H1 (cell line): Measurements from ENCODE around the gene CYP27B1. TPM values are rescaled to one million over a fixed set of nuclear protein-coding genes. Genes with fewer than 3 reads are reported as not detected.

ENCODE experiments used
- CTCF ChIA-PET: fragments of 300-600 bp; sonication (Branson Sonifier 250); formaldehyde crosslinking; loops from one replicate; lab custom pipeline; 2021; ENCODE audit not compliant: partially characterized antibody; lab: Charles Lee
- POLR2A ChIA-PET: fragments of 300-600 bp; sonication (Branson Sonifier 250); formaldehyde crosslinking; loops from one replicate; lab custom pipeline; 2021; ENCODE audit warnings: inconsistent platforms; ENCODE audit not compliant: partially characterized antibody; lab: Charles Lee
- DNase-seq, 2 experiments: peaks; one replicate each; pipeline versions ENCODE4 v3.0.0 to v3.0.0-alpha.2; 2010 to 2022; ENCODE audit warnings: low spot score in 2 of 2, low read depth in 1 of 2, mixed read lengths in 1 of 2
- FAIRE-seq: peaks from 2 replicates; lab custom pipeline; 2011; peaks lifted over from hg19 to GRCh38; lab: Jason Lieb, UNC
- H2AFZ ChIP-seq: 2 replicates; pipeline ENCODE4 v1.8.1; 2012; ENCODE audit warnings: low read length, inconsistent platforms
- H2AK5ac ChIP-seq: 2 replicates; pipeline ENCODE4 v1.6.1; 2013; ENCODE audit warnings: low read depth, low read length
- H2BK120ac ChIP-seq: replicated peaks from 2 replicates; pipeline ENCODE3; 2013; ENCODE audit warnings: low read depth, low read length, inconsistent platforms
- H2BK12ac ChIP-seq: 2 replicates; pipeline ENCODE4 v1.6.1; 2013; ENCODE audit warnings: low read depth, low read length
- H2BK15ac ChIP-seq: 2 replicates; pipeline ENCODE4 v1.6.1; 2013; ENCODE audit warnings: low read length
- H2BK20ac ChIP-seq: 2 replicates; pipeline ENCODE4 v1.6.1; 2013; ENCODE audit warnings: low read length
- H2BK5ac ChIP-seq: 2 replicates; pipeline ENCODE4 v1.6.1; 2013; ENCODE audit warnings: low read depth, low read length
- H3K14ac ChIP-seq: 2 replicates; pipeline ENCODE4 v1.6.1; 2013; ENCODE audit warnings: inconsistent platforms; ENCODE audit not compliant: insufficient read length
- H3K18ac ChIP-seq: 2 replicates; pipeline ENCODE4 v1.6.1; 2013; ENCODE audit warnings: low read length; ENCODE audit errors: extremely low read depth
- H3K23ac ChIP-seq: 2 replicates; pipeline ENCODE4 v1.6.1; 2013; ENCODE audit warnings: inconsistent platforms; ENCODE audit not compliant: insufficient read length
- H3K23me2 ChIP-seq: 2 replicates; pipeline ENCODE4 v1.6.1; 2013; ENCODE audit warnings: low read depth, low read length
- H3K27ac ChIP-seq: 2 replicates; pipeline ENCODE4 v1.6.1; 2011; ENCODE audit warnings: low read depth, low read length, inconsistent platforms
- H3K27me3 ChIP-seq, 4 experiments: replicated peaks in 1 of 4; 1 replicate in 1 of 4; 2 replicates in 3 of 4; pipeline versions ENCODE4 v1.6.1 to v1.8.1; 2011 to 2013; ENCODE audit warnings: low read length in 3 of 4, mild to moderate bottlenecking in 3 of 4, inconsistent platforms in 2 of 4, mixed read lengths in 2 of 4, moderate library complexity in 1 of 4; ENCODE audit not compliant: control insufficient read depth in 3 of 4, insufficient read depth in 3 of 4; ENCODE audit errors: extremely low read depth in 1 of 4
- H3K36me3 ChIP-seq, 4 experiments: 2 replicates each; pipeline versions ENCODE4 v1.6.1 to v1.8.1; 2011 to 2013; ENCODE audit warnings: mild to moderate bottlenecking in 4 of 4, low read length in 3 of 4, moderate library complexity in 2 of 4, control low read depth in 1 of 4, inconsistent platforms in 1 of 4; ENCODE audit not compliant: insufficient read depth in 4 of 4, control insufficient read depth in 2 of 4
- H3K4ac ChIP-seq: replicated peaks from 2 replicates; pipeline ENCODE3; 2013; ENCODE audit warnings: low read length, low read depth, mixed read lengths, inconsistent platforms; ENCODE audit not compliant: insufficient read length
- H3K4me1 ChIP-seq, 4 experiments: replicated peaks in 1 of 4; 1 replicate in 1 of 4; 2 replicates in 3 of 4; pipeline versions ENCODE4 v1.6.1 to v1.8.1; 2011 to 2013; ENCODE audit warnings: low read length in 3 of 4, inconsistent platforms in 2 of 4, mixed read lengths in 1 of 4; ENCODE audit not compliant: insufficient read depth in 4 of 4, control insufficient read depth in 3 of 4
- H3K4me2 ChIP-seq, 2 experiments: 2 replicates each; pipeline versions ENCODE4 v1.6.1 to v1.8.1; 2011 to 2013; ENCODE audit warnings: low read depth in 2 of 2, low read length in 2 of 2, control low read depth in 1 of 2, inconsistent platforms in 1 of 2, mild to moderate bottlenecking in 1 of 2; ENCODE audit not compliant: insufficient read depth in 1 of 2
- H3K4me3 ChIP-seq, 4 experiments: fragments of 200-600, 300-600 bp in 1 of 4; sonication (generic), shearing (Covaris generic), sonication (Bioruptor Twin) in 1 of 4; 2 replicates each; pipeline versions ENCODE4 v1.5.1 to v1.8.1; 2011 to 2016; ENCODE audit warnings: low read length in 4 of 4, low read depth in 3 of 4, control low read depth in 2 of 4, inconsistent platforms in 2 of 4, mild to moderate bottlenecking in 2 of 4, mixed read lengths in 1 of 4, moderate library complexity in 1 of 4; ENCODE audit not compliant: insufficient read depth in 2 of 4; ENCODE audit errors: extremely low read depth in 1 of 4
- H3K56ac ChIP-seq: replicated peaks from 2 replicates; pipeline ENCODE3; 2013; ENCODE audit warnings: low read depth, mild to moderate bottlenecking, mixed read lengths, low read length, inconsistent platforms; ENCODE audit not compliant: insufficient read length
- H3K79me1 ChIP-seq: 2 replicates; pipeline ENCODE4 v1.6.1; 2013; ENCODE audit warnings: low read depth, low read length, control low read depth
- H3K79me2 ChIP-seq, 2 experiments: 2 replicates each; pipeline versions ENCODE4 v1.6.1 to v1.8.1; 2012 to 2013; ENCODE audit warnings: low read length in 2 of 2, mild to moderate bottlenecking in 2 of 2, inconsistent platforms in 1 of 2; ENCODE audit not compliant: insufficient read depth in 2 of 2, control insufficient read depth in 1 of 2
- H3K9ac ChIP-seq, 4 experiments: replicated peaks in 1 of 4; 1 replicate in 1 of 4; 2 replicates in 3 of 4; pipeline versions ENCODE4 v1.6.1 to v1.8.1; 2011 to 2013; ENCODE audit warnings: low read depth in 3 of 4, low read length in 3 of 4, control low read depth in 2 of 4, mild to moderate bottlenecking in 2 of 4, moderate library complexity in 2 of 4, inconsistent platforms in 1 of 4; ENCODE audit errors: extremely low read depth in 1 of 4
- H3K9me3 ChIP-seq, 2 experiments: 2 replicates each; pipeline versions ENCODE4 v1.6.1 to v1.8.1; 2012 to 2013; ENCODE audit warnings: mild to moderate bottlenecking in 2 of 2, moderate library complexity in 2 of 2, control low read depth in 1 of 2, inconsistent platforms in 1 of 2, low read depth in 1 of 2, low read length in 1 of 2, mixed read lengths in 1 of 2; ENCODE audit not compliant: insufficient read depth in 2 of 2
- H4K20me1 ChIP-seq, 2 experiments: replicated peaks in 1 of 2; 2 replicates each; pipeline versions ENCODE3 to v1.8.1; 2011 to 2013; ENCODE audit warnings: inconsistent platforms in 2 of 2, low read length in 2 of 2, mild to moderate bottlenecking in 1 of 2; ENCODE audit not compliant: insufficient read depth in 2 of 2, control insufficient read depth in 1 of 2
- H4K5ac ChIP-seq: 2 replicates; pipeline ENCODE4 v1.6.1; 2013; ENCODE audit warnings: low read length, low read depth, mixed read lengths, inconsistent platforms; ENCODE audit not compliant: insufficient read length
- H4K8ac ChIP-seq: 2 replicates; pipeline ENCODE4 v1.8.0; 2013; ENCODE audit warnings: mild to moderate bottlenecking, moderate library complexity, low read length, inconsistent platforms; ENCODE audit not compliant: insufficient read depth; ENCODE audit errors: extremely low read depth
- H4K91ac ChIP-seq: replicated peaks from 2 replicates; pipeline ENCODE3; 2013; ENCODE audit warnings: low read length, mixed read lengths, inconsistent platforms; ENCODE audit not compliant: insufficient read length
- EGR1 ChIP-seq: IDR thresholded peaks from 2 replicates; pipeline ENCODE4 v1.6.1; 2011; ENCODE audit warnings: low read depth, low read length, borderline replicate concordance
- EP300 ChIP-seq, 2 experiments: IDR thresholded peaks; 1 replicate in 1 of 2; 2 replicates in 1 of 2; pipeline ENCODE4 v1.6.1; 2011 to 2012; ENCODE audit warnings: low read depth in 2 of 2, low read length in 2 of 2, mild to moderate bottlenecking in 2 of 2, borderline replicate concordance in 1 of 2, inconsistent platforms in 1 of 2, moderate library complexity in 1 of 2
- PHF8 ChIP-seq: fragments of 200-600 bp; sonication (generic); conservative IDR thresholded peaks from 2 replicates; pipeline ENCODE4 v1.7.1; 2012; ENCODE audit warnings: low read depth, mild to moderate bottlenecking, inconsistent platforms, low read length, moderate library complexity
- POLR2A ChIP-seq, 2 experiments: IDR thresholded peaks; 1 replicate in 1 of 2; 2 replicates in 1 of 2; pipeline ENCODE4 v1.6.1; 2011; ENCODE audit warnings: low read depth in 2 of 2, low read length in 2 of 2, mild to moderate bottlenecking in 2 of 2; ENCODE audit errors: control extremely low read depth in 1 of 2
- SIX5 ChIP-seq: IDR thresholded peaks from 2 replicates; pipeline ENCODE4 v1.6.1; 2011; ENCODE audit warnings: mild to moderate bottlenecking, low read depth, low read length
- SP4 ChIP-seq: IDR thresholded peaks from 2 replicates; pipeline ENCODE4 v1.6.1; 2012; ENCODE audit warnings: low read length, inconsistent platforms
- TEAD4 ChIP-seq: IDR thresholded peaks from 2 replicates; pipeline ENCODE4 v1.6.1; 2012; ENCODE audit warnings: low read depth, low read length, inconsistent platforms, mixed read lengths
- WGBS, 2 experiments: shearing (Covaris generic) in 1 of 2; methylation state at CpG; one replicate each; pipeline versions ENCODE4 v1.1.6 to v1.1.7; 2013 to 2015; ENCODE audit warnings: low lambda C conversion rate in 2 of 2, mixed read lengths in 2 of 2, inconsistent platforms in 1 of 2, low coverage in 1 of 2, missing lambda C conversion rate in 1 of 2; ENCODE audit not compliant: insufficient replicate concordance in 2 of 2, insufficient coverage in 1 of 2, insufficient read length in 1 of 2; ENCODE audit errors: extremely low coverage in 1 of 2, missing lambda C conversion rate in 1 of 2; 5-methylcytosine and 5-hydroxymethylcytosine counted together
- polyA plus RNA-seq, 7 experiments: library from polyadenylated mRNA; depleted of rRNA in 3 of 7; stranded (reverse) in 5 of 7; unstranded in 2 of 7; fragments of >200 nt in 5 of 7; fragments of 200-250 nt in 2 of 7; gene quantifications; 1 replicate in 5 of 7; 2 replicates in 1 of 7; 4 replicates in 1 of 7; pipeline versions ENCODE4 v1.2.1 to v1.2.3, GENCODE V29; 2011 to 2013; ENCODE audit warnings: missing spikeins in 2 of 7, mixed read lengths in 2 of 7
- total RNA-seq: library from RNA; stranded (reverse); fragmentation: NEBNext Ultra II Directional; extraction: Animal tissue kit (Norgen Biotek cat#: 25700); gene quantifications from 2 replicates; pipeline ENCODE4 v1.2.1, GENCODE V29; 2021
- TF ChIP-seq, protein P1 (sequence below): IDR thresholded peaks from 2 replicates; pipeline ENCODE4 v1.6.1; 2012; ENCODE audit warnings: inconsistent platforms
- TF ChIP-seq, protein P2 (sequence below), 3 experiments: IDR thresholded peaks; 1 replicate in 2 of 3; 2 replicates in 1 of 3; pipeline versions ENCODE4 v1.5.1 to v1.6.1; 2011; ENCODE audit warnings: low read length in 3 of 3, mild to moderate bottlenecking in 3 of 3, inconsistent platforms in 2 of 3, low read depth in 1 of 3, moderate library complexity in 1 of 3; ENCODE audit not compliant: insufficient read depth in 1 of 3; ENCODE audit errors: control extremely low read depth in 1 of 3
- TF ChIP-seq, protein P3 (sequence below): IDR thresholded peaks from 2 replicates; pipeline ENCODE4 v1.6.1; 2011; ENCODE audit warnings: low read depth, mild to moderate bottlenecking, low read length; ENCODE audit not compliant: insufficient read depth

Gene CYP27B1
- total and polyA plus RNA-seq, 2 of the 8 experiments (the other 6 are each of a cell fraction or from before 2014, with no cell fraction given), result 2.9 to 3.3 TPM

DNA sequence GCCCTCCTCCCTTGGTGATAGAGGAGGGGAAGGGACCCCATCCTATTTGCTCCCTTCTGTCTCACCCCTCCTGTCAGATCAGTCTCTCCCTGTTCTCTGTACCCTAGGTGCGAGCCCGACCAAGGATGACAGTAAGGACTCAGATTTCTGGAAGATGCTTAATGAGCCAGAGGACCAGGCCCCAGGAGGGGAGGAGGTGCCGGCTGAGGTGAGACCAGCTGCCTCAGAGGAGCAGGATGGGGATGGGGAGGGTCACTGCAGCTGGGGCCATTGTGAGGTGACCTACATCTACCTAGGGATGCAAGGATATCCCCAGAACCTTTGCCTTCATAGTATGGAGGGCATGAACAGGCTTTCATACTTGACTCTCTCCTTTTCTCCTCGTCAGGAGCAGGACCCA is 50.6 kb downstream of the CYP27B1 start:
- no peaks in the 10 kb centered on the region for H3K79me2 ChIP-seq
- ChIA-PET POLR2A (interaction anchor here (1.1 kb wide), 1 partner anchor 8 kb away, joined by 4 read pairs; no protein-coding TSS in a partner anchor), CTCF (interaction anchor here (0.6 to 1.3 kb wide), 2 partner anchors 10 to 16 kb away, joined by 3 to 5 read pairs; no protein-coding TSS in a partner anchor)
- no peak overlapping the region for H3K27ac ChIP-seq
- H2AK5ac ChIP-seq, result no peak overlapping the region
- H3K9me3 ChIP-seq, result no peaks in the 10 kb centered on the region
- H3K36me3 ChIP-seq, result peaks cover 0 to 22% (median 5%) of the 10 kb centered on the region in 4 experiments; a peak in 4 of 8 replicates
- no peak overlapping the region for H3K14ac ChIP-seq
- no peaks in the 10 kb centered on the region for H3K4me1 ChIP-seq
- no peak overlapping the region for H3K56ac ChIP-seq
- H3K23ac ChIP-seq, result no peak overlapping the region
- no peak overlapping the region for H2BK20ac ChIP-seq
- peaks cover 0 to 3% of the 10 kb centered on the region in 2 experiments for H4K20me1 ChIP-seq
- no peaks in the 10 kb centered on the region for H3K79me1 ChIP-seq
- no peak overlapping the region for H4K91ac ChIP-seq
- DNase-seq (peak in 1 of 2 experiments; percentile 19), FAIRE-seq (no peak)
- no peak overlapping the region for H3K4me3 ChIP-seq
- H3K9ac ChIP-seq, result no peak overlapping the region
- H2BK15ac ChIP-seq, result no peak overlapping the region
- no peak overlapping the region for H3K4ac ChIP-seq
- no peak overlapping the region for H4K8ac ChIP-seq
- no peaks in the 10 kb centered on the region for H3K23me2 ChIP-seq
- no peak overlapping the region for H4K5ac ChIP-seq
- H3K4me2 ChIP-seq, result no peak overlapping the region
- no peak overlapping the region for H3K18ac ChIP-seq
- no peak overlapping the region for H2AFZ ChIP-seq
- no peak overlapping the region for H2BK120ac ChIP-seq
- WGBS, 2 experiments, result 90% methylated on average over 4 of the region's 4 CpGs; no CpG with 5 or more reads in 1 of the 2 experiments
- H2BK12ac ChIP-seq, result no peak overlapping the region
- no peaks in the 10 kb centered on the region for H3K27me3 ChIP-seq
- no peak overlapping the region for H2BK5ac ChIP-seq
- TF ChIP-seq, protein P1, sequence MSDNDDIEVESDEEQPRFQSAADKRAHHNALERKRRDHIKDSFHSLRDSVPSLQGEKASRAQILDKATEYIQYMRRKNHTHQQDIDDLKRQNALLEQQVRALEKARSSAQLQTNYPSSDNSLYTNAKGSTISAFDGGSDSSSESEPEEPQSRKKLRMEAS, result no peak
- no peak for TF ChIP-seq EP300 (IDR thresholded peaks at IDR 0.05; ENCODE audit: borderline replicate concordance in 1 of 2, low read depth in 2 of 2, low read length in 2 of 2)
- TF ChIP-seq, protein P2, sequence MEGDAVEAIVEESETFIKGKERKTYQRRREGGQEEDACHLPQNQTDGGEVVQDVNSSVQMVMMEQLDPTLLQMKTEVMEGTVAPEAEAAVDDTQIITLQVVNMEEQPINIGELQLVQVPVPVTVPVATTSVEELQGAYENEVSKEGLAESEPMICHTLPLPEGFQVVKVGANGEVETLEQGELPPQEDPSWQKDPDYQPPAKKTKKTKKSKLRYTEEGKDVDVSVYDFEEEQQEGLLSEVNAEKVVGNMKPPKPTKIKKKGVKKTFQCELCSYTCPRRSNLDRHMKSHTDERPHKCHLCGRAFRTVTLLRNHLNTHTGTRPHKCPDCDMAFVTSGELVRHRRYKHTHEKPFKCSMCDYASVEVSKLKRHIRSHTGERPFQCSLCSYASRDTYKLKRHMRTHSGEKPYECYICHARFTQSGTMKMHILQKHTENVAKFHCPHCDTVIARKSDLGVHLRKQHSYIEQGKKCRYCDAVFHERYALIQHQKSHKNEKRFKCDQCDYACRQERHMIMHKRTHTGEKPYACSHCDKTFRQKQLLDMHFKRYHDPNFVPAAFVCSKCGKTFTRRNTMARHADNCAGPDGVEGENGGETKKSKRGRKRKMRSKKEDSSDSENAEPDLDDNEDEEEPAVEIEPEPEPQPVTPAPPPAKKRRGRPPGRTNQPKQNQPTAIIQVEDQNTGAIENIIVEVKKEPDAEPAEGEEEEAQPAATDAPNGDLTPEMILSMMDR (IDR thresholded peaks at IDR 0.05; ENCODE audit: control extremely low read depth in 1 of 3, insufficient read depth in 1 of 3, low read depth in 1 of 3, low read length in 3 of 3), result no peak
- TF ChIP-seq TEAD4, result no peak
- TF ChIP-seq, protein P3, sequence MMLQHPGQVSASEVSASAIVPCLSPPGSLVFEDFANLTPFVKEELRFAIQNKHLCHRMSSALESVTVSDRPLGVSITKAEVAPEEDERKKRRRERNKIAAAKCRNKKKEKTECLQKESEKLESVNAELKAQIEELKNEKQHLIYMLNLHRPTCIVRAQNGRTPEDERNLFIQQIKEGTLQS, result no peak
- no peak for TF ChIP-seq EGR1
- TF ChIP-seq PHF8, result no peak
- no peak for TF ChIP-seq POLR2A (IDR thresholded peaks at IDR 0.05; ENCODE audit: control extremely low read depth in 1 of 2, low read depth in 2 of 2, low read length in 2 of 2)
- no peak for TF ChIP-seq SP4
- no peak for TF ChIP-seq SIX5
